AG09319 (cell line): ENCODE data around the gene SMARCD3.

Experiments
- DNase-seq: peaks from one replicate; pipeline ENCODE4 v3.0.0-alpha.2; 2010; ENCODE audit warnings: low read depth; ENCODE audit errors: extremely low read depth
- TF ChIP-seq, protein P1 (sequence below): IDR thresholded peaks from 2 replicates; pipeline ENCODE4 v1.5.1; 2011; ENCODE audit warnings: low read depth, mild to moderate bottlenecking, inconsistent platforms, low read length, moderate library complexity

Gene SMARCD3

DNA sequence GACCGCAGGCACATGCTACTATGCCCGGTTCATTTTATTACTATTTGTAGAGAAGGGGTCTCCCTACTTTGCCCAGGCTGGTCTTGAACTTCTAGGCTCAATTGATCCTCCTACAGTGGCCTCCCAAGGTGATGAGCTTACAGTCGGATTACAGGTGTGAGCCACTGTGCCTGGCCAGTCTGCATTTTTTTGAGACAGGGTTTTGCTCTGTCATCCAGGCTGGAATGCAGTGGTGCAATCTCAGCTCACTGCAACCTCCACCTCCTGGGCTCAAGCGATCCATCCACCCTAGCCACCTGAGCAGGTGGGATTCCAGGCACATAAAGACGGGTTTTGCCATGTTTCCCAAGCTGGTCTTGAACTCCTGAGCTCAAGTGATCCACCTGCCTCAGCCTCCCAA is 35.9 kb downstream of the SMARCD3 start:
- DNase-seq: no peak
- TF ChIP-seq, protein P1, sequence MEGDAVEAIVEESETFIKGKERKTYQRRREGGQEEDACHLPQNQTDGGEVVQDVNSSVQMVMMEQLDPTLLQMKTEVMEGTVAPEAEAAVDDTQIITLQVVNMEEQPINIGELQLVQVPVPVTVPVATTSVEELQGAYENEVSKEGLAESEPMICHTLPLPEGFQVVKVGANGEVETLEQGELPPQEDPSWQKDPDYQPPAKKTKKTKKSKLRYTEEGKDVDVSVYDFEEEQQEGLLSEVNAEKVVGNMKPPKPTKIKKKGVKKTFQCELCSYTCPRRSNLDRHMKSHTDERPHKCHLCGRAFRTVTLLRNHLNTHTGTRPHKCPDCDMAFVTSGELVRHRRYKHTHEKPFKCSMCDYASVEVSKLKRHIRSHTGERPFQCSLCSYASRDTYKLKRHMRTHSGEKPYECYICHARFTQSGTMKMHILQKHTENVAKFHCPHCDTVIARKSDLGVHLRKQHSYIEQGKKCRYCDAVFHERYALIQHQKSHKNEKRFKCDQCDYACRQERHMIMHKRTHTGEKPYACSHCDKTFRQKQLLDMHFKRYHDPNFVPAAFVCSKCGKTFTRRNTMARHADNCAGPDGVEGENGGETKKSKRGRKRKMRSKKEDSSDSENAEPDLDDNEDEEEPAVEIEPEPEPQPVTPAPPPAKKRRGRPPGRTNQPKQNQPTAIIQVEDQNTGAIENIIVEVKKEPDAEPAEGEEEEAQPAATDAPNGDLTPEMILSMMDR: no peak

DNA sequence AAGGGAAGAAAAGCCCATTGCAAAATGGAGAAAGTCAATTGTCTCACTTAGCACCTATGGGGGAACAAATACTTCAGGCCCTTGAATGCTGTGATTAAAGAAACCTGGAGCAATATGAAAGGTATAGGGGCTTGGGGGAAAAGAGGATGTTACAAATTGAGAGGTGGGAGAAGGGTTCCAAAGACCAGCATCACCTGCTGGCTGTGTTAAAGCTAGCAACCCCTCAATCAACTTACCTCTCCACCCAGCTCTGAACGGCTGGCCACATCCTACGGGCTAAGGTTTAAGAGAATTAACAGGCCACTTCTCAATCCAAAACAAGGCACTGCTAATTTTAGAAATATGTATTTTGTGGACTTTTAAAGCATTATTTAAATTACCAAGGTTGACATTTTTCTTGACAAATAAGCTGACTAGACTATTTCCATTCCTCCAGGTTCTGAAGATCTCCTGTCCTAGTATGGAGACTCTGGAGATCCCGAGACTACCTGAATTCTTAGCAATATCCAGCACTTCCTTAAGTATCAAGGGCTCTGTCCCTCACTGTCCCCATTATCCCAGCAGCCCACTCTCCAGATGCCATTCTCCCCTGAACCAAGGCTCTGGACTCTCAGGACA is 37.2 kb downstream of the SMARCD3 start:
- TF ChIP-seq, protein P1: no peak
- no peak for DNase-seq

DNA sequence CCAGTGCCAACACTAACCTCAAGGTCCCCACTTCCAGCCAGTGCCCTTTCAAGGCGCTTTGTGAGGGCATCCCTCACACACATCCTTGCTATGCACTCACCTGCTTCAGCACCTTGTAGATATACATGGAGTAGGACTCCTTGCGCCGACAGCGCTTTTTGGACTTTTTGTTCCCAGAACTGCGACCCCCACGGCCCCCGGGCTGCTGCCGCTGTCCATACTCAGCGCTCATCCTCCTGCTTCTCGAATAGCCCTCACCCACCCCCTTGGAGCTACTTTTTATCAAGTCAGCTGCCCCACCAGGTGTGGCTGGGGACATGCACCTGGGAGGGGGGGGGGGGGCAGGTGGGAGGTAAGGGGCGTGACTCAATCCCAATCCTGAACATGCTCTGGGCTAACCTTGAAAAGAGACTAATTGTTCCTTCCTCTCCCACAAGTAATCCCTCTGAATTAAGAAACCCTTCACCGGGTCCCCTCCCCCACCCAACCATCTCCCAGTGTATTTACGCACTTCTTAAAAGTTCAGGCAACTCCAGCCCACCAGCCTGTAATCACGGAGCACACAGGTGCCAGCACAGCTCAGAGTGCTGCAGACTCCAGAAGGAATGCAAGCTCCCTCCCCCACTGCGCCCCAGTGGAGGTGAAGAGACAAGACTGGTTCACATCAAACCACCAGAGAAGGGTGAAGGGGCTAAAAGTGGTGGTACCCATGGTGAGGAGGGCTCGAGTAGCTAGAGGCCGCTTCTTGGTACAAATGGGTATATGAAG is 38.2 kb downstream of the SMARCD3 start, which contains the start of gene H2BK1:
TSS of gene H2BK1 (minus strand) at position 402 of the 768 bp plus-strand sequence. CDS start at position 232, 170 bp downstream.
- no peak for DNase-seq
- TF ChIP-seq, protein P1: no peak

DNA sequence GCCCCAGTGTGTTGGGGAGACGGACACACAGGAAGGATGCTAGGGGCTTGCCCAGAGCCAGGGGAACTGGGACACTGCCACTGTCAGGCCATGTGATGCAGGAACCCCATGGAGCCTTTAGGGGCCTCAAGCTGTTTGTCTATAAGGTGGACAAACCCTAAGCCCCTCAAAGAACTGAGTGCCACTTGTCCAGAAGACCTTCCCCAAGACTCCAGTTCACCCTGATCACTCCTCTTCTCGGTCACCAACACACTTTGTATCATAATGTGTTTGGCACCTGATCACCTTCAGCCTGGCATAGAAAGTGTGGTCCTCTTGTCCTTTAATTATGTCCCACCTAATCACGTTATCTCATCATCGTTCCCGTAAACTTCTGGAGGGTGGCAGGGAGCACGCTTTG is 38.9 kb downstream of the SMARCD3 start:
- DNase-seq: no peak
- TF ChIP-seq, protein P1: no peak

DNA sequence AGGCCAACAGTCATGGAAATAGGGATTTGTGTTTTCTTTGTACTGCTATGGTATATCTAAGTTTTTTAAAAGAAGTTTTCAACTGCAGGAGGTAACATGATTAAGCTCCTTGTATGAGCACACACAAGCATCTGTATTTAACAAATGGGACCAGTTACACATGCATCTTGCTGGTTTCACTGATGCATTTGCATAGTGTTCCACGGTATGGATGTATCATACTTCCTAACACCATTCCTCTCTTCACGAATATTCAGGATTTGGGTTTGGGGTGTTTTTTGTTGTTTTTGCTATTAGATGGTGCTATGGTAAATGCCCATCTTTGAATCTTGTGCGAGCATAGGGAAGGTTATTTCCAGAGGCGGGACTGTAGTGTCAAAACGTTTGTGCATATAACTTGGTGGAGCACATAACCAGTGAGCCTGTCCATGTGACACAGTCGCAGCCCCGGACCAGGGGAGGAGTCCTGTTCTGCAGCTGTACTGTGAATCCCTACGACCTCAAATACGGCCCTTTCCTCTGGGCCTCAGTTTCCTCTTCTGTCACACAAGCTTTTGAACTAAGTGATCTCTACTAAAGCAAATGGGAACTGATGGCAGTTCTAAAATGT is 40.1 kb downstream of the SMARCD3 start:
- TF ChIP-seq, protein P1: no peak
- no peak for DNase-seq

DNA sequence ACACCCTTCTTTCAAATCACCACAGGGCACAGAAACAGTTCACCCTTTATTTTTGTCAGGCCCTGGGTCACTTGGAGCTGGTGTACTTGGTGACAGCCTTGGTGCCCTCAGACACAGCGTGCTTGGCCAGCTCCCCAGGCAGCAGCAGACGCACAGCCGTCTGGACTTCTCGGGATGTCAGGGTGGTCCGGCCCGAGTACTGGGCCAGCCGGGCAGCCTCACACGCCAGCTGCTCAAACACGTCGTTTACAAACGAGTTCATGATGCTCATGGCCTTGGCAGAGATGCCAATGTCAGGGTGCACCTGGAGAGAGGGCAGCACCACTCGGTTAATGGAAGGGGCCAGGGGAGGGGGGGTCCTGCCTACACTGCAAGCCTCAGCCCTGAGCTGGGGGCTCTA is 40.7 kb downstream of the SMARCD3 start:
- DNase-seq: no peak
- TF ChIP-seq, protein P1: no peak

DNA sequence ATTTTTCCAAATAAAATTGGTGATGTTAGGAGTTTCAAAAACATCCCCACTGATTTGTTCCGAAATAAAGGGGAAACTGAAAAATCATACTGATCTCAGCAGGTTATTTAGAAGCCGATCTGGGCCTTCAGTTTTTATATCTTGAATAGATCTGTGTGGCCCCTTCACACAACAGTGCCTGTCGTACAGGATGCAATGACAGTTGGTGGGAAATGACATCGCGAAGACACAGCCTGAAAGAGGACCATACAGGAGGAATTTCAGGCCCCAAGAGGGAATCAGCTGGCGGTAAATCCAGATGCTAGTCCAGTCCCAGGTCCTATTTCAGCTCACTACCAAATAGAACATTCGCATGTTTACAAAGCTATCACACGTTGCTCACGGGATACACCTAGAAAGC is 41.2 kb downstream of the SMARCD3 start:
- DNase-seq: no peak
- TF ChIP-seq, protein P1: no peak
